ENCODE results near the gene TAS2R40.

Gene TAS2R40

DNA sequence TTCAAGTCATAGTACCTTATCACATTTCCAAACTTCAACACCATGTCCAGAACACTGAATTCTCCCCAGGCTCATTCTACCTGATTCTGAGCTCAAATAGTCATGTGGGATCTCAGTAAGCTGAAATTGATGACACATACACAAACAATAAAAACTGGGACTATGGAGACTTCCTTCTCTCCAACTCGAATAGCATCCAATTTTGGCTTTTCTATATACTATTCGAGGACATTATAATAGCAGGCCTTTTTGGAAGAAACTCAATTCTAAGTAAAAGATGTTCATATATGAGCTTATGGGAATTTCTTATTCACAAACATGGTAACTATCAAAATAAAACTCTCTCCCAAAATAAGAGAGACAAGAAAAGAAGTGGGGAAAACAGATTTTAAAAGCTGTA is 551 bp upstream of the TAS2R40 start:
- in situ Hi-C loops (cut with MboI; ENCODE audit: low sequenced_read_pairs), result loop anchor here (25.0 kb wide), 1 partner anchor 359 kb away; the partner anchor contains the start of gene EPHB6

GRCh38 chr7:143222782-143223181 is 945 bp downstream of the TAS2R40 start:
- in situ Hi-C loops (cut with MboI; ENCODE audit: low sequenced_read_pairs), result loop anchor here (25.0 kb wide), 1 partner anchor 360 kb away; the partner anchor contains the start of gene EPHB6

DNA sequence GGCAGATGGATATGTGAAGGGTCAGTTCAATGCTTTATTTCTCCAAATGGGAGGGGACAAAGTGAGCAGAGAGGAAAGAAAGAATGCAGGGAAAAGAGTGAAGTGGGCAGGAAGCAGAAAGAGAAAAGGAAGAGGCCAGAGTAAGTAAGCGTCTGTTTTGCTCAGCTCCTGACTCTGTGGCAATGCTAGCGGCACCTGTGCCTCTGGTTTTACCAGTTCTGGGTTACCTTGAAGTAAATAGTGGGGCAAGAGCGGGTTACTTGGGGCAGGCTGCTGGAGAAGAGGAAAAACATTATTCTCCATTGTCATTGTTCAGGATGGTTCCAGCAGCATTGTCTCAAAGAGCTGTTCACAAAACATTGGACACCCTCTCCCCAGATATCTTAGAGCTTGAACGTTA is 1.9 kb downstream of the TAS2R40 start:
- in situ Hi-C loops (cut with MboI; ENCODE audit: low sequenced_read_pairs), result loop anchor here (25.0 kb wide), 1 partner anchor 361 kb away; the partner anchor contains the start of gene EPHB6

GRCh38 chr7:143225047-143225446 is 3.2 kb downstream of the TAS2R40 start:
- in situ Hi-C loops (cut with MboI; ENCODE audit: low sequenced_read_pairs), result no loop called here

- in situ Hi-C loops (cut with MboI; ENCODE audit: low sequenced_read_pairs), result no loop called here
These were observed 6.0 kb downstream of the TAS2R40 start for GRCh38 chr7:143227806-143228205.

GRCh38 chr7:143229054-143229790 is 7.4 kb downstream of the TAS2R40 start:
- in situ Hi-C loops (cut with MboI; ENCODE audit: low sequenced_read_pairs), result no loop called here

DNA sequence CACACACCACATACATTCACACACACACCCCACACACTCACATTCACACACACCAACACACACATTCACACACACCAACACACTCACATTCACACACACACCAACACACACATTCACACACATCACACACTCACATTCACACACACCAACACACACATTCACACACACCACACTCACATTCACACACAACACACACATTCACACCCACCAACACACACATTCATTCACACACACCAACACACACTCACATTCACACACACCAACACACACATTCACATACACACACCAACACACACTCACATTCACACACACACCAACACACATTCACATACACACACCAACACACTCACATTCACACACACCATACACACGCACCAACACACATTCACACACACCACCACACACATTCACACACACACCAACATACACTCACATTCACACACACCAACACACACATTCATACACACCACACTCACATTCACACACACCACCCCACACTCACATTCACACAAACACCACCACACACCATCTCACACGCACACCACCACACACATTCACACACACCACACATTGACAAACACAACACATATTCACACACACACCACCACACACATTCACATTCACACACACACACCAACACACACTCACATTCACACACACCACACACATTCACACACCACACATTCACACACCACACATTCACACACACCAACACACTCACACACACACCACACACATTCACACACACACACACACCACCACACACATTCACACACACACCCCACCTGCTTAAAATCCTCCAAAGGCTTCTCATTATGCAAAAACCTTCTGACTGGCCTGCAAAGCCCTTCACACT is 9.0 kb downstream of the TAS2R40 start:
- in situ Hi-C loops (cut with MboI; ENCODE audit: low sequenced_read_pairs), result no loop called here

GRCh38 chr7:143233816-143234532 is 12.1 kb downstream of the TAS2R40 start:
- in situ Hi-C loops (cut with MboI; ENCODE audit: low sequenced_read_pairs), result no loop called here

- in situ Hi-C loops (cut with MboI; ENCODE audit: low sequenced_read_pairs), result no loop called here
These were observed 12.7 kb downstream of the TAS2R40 start for GRCh38 chr7:143234533-143234875.

DNA sequence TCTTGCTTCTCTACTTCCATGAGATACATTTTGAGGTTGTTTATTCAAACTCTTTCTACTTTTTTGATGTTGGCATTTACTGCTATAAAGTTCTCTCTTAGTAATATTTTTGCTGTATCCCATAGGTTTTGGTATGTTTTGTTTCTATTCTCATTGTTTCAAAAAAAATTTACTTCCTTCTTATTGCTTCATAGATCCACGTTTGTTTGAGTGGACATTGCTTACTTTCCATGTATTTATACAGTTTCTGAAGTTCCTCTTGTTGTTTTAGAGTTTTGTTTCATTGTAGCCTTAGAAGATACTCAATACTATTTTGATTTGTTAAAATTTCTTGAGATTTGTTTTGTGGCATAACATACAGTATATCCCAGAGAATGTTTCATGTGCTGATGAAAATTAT is 13.7 kb downstream of the TAS2R40 start:
- in situ Hi-C loops (cut with MboI; ENCODE audit: low sequenced_read_pairs), result no loop called here

- in situ Hi-C loops (cut with MboI; ENCODE audit: low sequenced_read_pairs), result no loop called here
These were observed 14.7 kb downstream of the TAS2R40 start for GRCh38 chr7:143236408-143236990.

GRCh38 chr7:143237366-143237765 is 15.5 kb downstream of the TAS2R40 start:
- in situ Hi-C loops (cut with MboI; ENCODE audit: low sequenced_read_pairs), result no loop called here

GRCh38 chr7:143238289-143238980 is 16.6 kb downstream of the TAS2R40 start:
- in situ Hi-C loops (cut with MboI; ENCODE audit: low sequenced_read_pairs), result no loop called here

- in situ Hi-C loops (cut with MboI; ENCODE audit: low sequenced_read_pairs), result no loop called here
These were observed 18.0 kb downstream of the TAS2R40 start for GRCh38 chr7:143239813-143240212.

GRCh38 chr7:143240291-143241168 is 18.7 kb downstream of the TAS2R40 start:
- in situ Hi-C loops (cut with MboI; ENCODE audit: low sequenced_read_pairs), result no loop called here

- in situ Hi-C loops (cut with MboI; ENCODE audit: low sequenced_read_pairs), result no loop called here
These were observed 20.5 kb downstream of the TAS2R40 start for GRCh38 chr7:143242306-143242705.

- in situ Hi-C loops (cut with MboI; ENCODE audit: low sequenced_read_pairs), result no loop called here
These were observed 21.3 kb downstream of the TAS2R40 start for GRCh38 chr7:143243111-143243510.

- in situ Hi-C loops (cut with MboI; ENCODE audit: low sequenced_read_pairs), result no loop called here
These were observed 21.8 kb downstream of the TAS2R40 start for GRCh38 chr7:143243614-143244013.

GRCh38 chr7:143244321-143244720 is 22.5 kb downstream of the TAS2R40 start:
- in situ Hi-C loops (cut with MboI; ENCODE audit: low sequenced_read_pairs), result no loop called here
